HG02884 (cell line): ENCODE measurements around the gene NIBAN1.
A peak's percentile ranks its signal among the peaks of the same experiment; 100 is the strongest.
"Not testable (repeated sequence)": the region's sequence is repeated elsewhere in the genome, so short reads cannot be mapped to it uniquely, and the experiment has no call there.

Source experiments
- ATAC-seq: cut with Tn5 transposase; IDR thresholded peaks from one replicate; pipeline ENCODE4 v1.9.1; 2021; ENCODE audit warnings: mild to moderate bottlenecking, moderate library complexity; ENCODE audit not compliant: unreplicated experiment

The NIBAN1 gene

GRCh38 chr1:184974056-184974836, at the start of gene NIBAN1:
TSS of gene NIBAN1 (minus strand) at chr1:184974508. CDS start at chr1:184974356, 152 bp downstream.
- ATAC-seq, result peak; percentile 44

GRCh38 chr1:185017966-185018365, 43.7 kb upstream of the NIBAN1 start:
- no peak for ATAC-seq

GRCh38 chr1:185017338-185017737, 43.0 kb upstream of the NIBAN1 start:
- no peak for ATAC-seq

GRCh38 chr1:185016880-185017279, 42.6 kb upstream of the NIBAN1 start:
- ATAC-seq, result no peak

GRCh38 chr1:185015631-185016030, 41.3 kb upstream of the NIBAN1 start:
- ATAC-seq, result no peak

GRCh38 chr1:185014941-185015340, 40.6 kb upstream of the NIBAN1 start:
- no peak for ATAC-seq

- ATAC-seq, result no peak
Observed at GRCh38 chr1:185010361-185010760, 36.1 kb upstream of the NIBAN1 start.

- no peak for ATAC-seq
Observed at GRCh38 chr1:185008838-185009237, 34.5 kb upstream of the NIBAN1 start.

- ATAC-seq, result not testable (repeated sequence)
Observed at GRCh38 chr1:185001312-185001880, 27.1 kb upstream of the NIBAN1 start.

- not testable (repeated sequence) for ATAC-seq
Observed at GRCh38 chr1:184999974-185000373, 25.7 kb upstream of the NIBAN1 start.

- ATAC-seq, result no peak
Observed at GRCh38 chr1:184994301-184994700, 20.0 kb upstream of the NIBAN1 start.

GRCh38 chr1:184992271-184992670, 18.0 kb upstream of the NIBAN1 start:
- ATAC-seq, result no peak

- no peak for ATAC-seq
Observed at GRCh38 chr1:184990204-184990603, 15.9 kb upstream of the NIBAN1 start.

GRCh38 chr1:184988506-184988905, 14.2 kb upstream of the NIBAN1 start:
- ATAC-seq, result no peak

GRCh38 chr1:184987696-184988095, 13.4 kb upstream of the NIBAN1 start:
- no peak for ATAC-seq

GRCh38 chr1:184986250-184986649, 11.9 kb upstream of the NIBAN1 start:
- no peak for ATAC-seq

GRCh38 chr1:184982002-184982954, 8.0 kb upstream of the NIBAN1 start:
- ATAC-seq, result peak; percentile 100

GRCh38 chr1:184980726-184981125, 6.4 kb upstream of the NIBAN1 start:
- no peak for ATAC-seq

GRCh38 chr1:184975208-184975870, 1.0 kb upstream of the NIBAN1 start:
- ATAC-seq, result no peak

GRCh38 chr1:184974837-184975115, 468 bp upstream of the NIBAN1 start:
- no peak for ATAC-seq
